HG02571 (cell line): ENCODE results near the gene ADAMTS12.
"Not testable (repeated sequence)": the region's sequence is repeated elsewhere in the genome, so short reads cannot be mapped to it uniquely, and the experiment has no call there.

Source experiments
- ATAC-seq: cut with Tn5 transposase; IDR thresholded peaks from one replicate; pipeline ENCODE4 v1.9.1; 2021; ENCODE audit warnings: mild to moderate bottlenecking, moderate library complexity; ENCODE audit not compliant: unreplicated experiment

Gene ADAMTS12

GRCh38 chr5:33601881-33602280 lies 289.9 kb downstream of the ADAMTS12 start:
- no peak for ATAC-seq

- no peak for ATAC-seq
These were observed 296.5 kb downstream of the ADAMTS12 start for GRCh38 chr5:33595303-33595702.

DNA sequence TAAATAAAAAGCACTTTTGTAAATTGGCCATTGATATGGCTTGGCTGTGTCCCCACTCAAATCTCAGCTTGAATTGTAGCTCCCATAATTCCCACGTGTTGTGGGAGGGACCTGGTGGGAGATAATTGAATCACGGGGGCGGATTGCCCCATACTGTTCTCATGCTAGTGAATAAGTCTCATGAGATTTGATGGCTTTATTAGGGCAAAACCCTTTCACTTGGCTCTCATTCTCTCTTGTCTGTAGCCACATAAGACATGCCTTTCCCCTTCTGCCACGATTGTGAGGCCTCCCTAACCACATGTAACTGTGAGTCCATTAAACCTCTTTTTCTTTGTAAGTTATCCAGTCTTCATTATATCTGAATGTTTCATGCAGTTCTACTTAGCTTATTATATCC lies 297.8 kb downstream of the ADAMTS12 start:
- ATAC-seq = no peak

GRCh38 chr5:33592245-33592644 lies 299.5 kb downstream of the ADAMTS12 start:
- no peak for ATAC-seq

- peak; percentile 68 for ATAC-seq
These were observed 303.0 kb downstream of the ADAMTS12 start for GRCh38 chr5:33588654-33589372.

- ATAC-seq = no peak
These were observed 308.5 kb downstream of the ADAMTS12 start for GRCh38 chr5:33583332-33583731.

GRCh38 chr5:33582417-33582816 lies 309.4 kb downstream of the ADAMTS12 start:
- ATAC-seq = no peak

DNA sequence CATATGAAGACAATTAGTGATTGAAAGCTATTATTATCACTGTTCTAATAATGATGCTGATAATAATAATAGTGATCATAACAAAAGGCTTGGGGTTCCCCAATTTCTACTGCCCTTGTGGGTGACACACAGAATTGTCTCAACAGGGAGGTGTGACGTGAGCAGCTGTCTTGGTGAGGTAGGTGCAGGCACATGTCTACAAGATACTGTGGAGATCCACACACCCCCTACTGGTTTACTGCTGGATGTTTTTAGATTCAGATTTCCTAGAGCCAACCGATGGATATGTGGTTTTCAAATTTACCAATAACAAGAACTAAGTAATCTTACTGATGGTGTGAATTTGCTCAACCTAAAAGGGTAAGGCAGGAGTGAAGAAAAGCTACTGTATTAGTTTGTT lies 312.0 kb downstream of the ADAMTS12 start:
- ATAC-seq = no peak

GRCh38 chr5:33579152-33579551 lies 312.6 kb downstream of the ADAMTS12 start:
- ATAC-seq = no peak

DNA sequence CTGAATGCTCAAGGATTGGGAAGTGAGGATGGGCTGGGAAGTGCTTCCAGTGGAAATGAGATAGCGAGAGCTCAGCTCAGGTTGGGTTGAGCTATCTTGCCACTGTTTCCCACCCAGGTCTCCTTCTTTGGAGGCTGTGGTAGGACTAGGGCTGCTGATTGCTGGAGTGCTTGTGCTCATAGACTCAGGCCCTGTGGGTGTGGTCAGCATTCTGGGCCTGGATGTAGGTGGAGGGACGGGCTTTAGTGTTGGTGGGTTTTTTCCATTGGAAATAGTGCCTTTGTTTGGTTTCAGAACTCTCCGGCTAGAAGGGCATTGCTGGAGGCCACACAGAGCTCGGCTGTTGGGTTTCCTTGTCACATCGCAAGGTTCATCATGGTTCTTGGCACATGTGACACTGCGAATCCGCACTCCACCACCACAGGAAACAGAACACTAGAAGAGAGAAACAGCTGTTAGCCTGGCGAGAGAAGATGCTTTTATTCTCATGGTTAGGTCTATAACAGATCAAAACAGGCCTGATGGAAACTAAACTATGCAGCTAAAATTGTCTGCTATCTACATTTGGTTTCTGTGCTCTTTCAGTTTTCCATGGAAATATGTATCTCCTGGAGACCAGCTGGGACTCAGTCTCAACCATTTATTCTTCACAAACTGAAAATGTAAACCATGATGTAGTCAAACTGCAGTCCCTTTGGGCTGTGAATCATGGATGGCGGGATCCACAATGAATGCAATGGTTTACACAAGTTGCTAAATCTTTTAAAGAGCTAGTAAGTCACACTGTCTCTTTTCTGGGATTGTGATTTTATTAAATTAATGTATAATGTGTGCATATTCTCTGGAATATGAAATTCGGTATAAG lies 314.8 kb downstream of the ADAMTS12 start:
- no peak for ATAC-seq

DNA sequence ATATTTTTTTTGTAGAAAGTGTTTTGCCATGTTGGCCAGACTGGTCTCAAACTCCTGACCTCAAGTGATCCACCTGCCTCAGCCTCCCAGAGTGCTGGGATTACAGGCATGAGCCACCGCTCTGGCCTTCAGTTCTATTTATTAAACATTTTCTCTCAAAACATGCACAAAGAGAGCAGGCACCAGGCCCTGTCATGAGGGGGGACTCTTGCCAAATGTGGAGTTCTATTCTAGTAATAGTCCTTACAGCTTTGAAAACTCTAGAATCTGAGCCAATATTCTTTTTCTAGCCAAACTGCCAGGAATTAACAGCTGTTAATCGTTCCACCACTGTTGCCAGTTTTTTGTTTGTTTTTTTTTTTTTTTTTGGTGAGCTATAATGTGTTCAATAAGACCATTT lies 326.5 kb downstream of the ADAMTS12 start:
- ATAC-seq = no peak

DNA sequence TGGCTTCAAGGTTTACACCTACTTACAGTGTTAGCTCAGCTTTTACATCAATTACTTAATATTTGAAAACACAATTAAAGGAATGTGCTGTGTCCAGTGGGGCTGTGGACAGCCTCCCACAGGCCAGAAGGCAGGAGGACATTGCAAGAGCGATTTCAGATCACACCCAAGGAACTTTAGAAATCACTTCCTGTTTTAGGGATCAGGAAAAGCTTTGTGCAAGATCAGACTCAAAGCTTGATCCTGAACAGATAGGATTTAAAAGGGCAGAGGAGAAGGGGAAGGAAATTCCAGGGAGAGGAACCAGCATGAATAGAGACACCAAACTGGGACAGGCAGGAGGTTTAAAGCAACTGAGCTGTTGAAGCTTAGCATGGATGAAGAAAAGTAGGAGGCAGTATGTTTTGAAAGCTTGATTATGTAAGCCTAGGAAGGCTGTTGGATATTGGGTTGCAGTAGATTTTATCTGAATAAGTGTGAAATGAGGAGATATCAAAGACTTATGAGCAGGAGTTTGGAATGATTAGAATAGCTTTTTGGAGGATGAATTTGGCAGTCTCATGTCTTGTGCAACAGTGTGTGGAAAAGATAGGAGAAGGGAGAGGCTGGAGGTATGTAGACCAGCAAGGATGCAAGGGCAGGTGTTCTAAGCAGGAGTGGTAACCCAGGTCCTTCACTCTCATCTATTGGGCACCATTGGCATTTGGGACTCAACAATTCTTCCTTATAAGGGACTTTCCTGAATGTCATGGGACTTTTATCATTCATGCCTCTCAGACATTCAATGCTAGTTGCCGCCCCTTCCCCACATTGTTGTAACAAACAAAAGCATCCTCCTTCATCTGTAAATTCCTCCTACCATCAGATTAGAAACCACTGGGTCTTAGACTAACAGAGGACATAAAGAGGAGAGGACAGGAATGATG lies 327.5 kb downstream of the ADAMTS12 start:
- ATAC-seq = no peak

GRCh38 chr5:33563530-33563929 lies 328.3 kb downstream of the ADAMTS12 start:
- no peak for ATAC-seq

DNA sequence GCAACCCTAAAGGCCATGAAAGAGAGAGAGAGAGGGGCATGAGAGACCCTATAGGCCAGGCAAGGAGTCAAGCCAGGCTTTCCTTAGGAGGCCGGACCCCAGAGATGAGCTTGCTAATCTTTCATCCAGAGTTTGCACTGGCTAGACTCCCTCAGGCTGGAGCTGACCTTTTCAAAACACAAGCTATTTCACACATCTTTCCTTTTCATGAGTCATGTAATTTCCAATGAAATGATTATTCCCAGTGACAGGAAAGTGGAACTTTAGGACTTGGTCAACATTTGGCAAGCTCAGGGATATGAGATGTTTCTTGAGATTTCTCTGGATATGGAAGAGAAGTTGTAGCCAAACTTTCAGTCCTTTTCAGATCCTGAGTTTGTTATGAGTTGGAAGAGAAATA lies 333.3 kb downstream of the ADAMTS12 start:
- ATAC-seq = no peak

DNA sequence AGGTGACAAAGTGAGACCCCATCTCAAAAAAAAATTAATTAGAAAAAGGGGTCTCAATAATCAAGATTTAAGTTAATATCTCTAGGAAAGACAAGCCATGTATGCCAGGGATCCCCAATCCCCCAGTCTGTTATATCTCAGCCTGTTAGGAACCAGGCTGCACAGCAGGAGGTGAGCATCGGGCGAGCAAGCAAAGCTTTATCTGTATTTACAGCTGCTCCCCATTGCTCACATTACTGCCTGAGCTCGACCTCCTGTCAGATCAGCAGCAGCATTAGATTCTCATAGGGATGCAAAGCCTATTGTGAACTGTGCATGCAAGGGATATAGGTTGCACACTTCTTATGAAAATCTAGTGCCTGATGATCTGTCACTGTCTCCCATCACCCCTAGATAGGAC lies 334.2 kb downstream of the ADAMTS12 start:
- no peak for ATAC-seq

- ATAC-seq = no peak
These were observed 335.2 kb downstream of the ADAMTS12 start for GRCh38 chr5:33556330-33557328.

- no peak for ATAC-seq
These were observed 341.7 kb downstream of the ADAMTS12 start for GRCh38 chr5:33549982-33550567.

GRCh38 chr5:33539790-33540189 lies 352.0 kb downstream of the ADAMTS12 start:
- not testable (repeated sequence) for ATAC-seq

GRCh38 chr5:33539212-33539611 lies 352.6 kb downstream of the ADAMTS12 start:
- ATAC-seq = no peak

- no peak for ATAC-seq
These were observed 353.6 kb downstream of the ADAMTS12 start for GRCh38 chr5:33538201-33538600.
